ENCODE results near the gene GDAP1L1. TPM values are rescaled to one million over a fixed set of nuclear protein-coding genes. Genes with fewer than 3 reads are reported as not detected.
"Not testable (repeated sequence)": the region's sequence is repeated elsewhere in the genome, so short reads cannot be mapped to it uniquely, and the experiment has no call there.

GDAP1L1 gene
- total and polyA plus RNA-seq, 2 donors (not counting 1 experiment from before 2014, with no cell fraction given), result not detected

DNA sequence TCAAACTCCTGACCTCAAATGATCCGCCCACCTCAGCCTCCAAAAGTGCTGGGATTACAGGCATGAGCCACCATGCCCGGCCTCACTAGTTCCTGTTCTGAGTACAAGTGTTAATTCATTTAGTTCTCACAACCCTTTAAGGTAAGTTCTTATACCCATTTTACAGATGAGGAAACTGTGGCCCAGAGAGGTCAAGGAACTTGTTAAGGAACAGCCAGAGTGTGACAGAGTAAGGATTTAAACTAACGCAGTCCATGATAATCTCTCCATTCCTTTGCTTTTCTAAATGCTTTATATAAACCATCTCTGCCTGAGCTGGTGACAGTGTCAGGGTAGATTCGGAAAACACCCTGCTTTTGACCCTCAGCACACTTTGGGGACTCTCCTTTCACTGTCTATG lies 50.6 kb downstream of the GDAP1L1 start:
- Histone ChIP-seq H3K79me2 (ENCODE audit: control insufficient read depth, insufficient read depth, low read length) (no peaks in the 10 kb centered on the region), H3K27me3 (ENCODE audit: control insufficient read depth, insufficient read depth, low read length) (no peaks in the 10 kb centered on the region), H4K20me1 (ENCODE audit: control insufficient read depth, extremely low read depth, insufficient read depth, low read length) (no peaks in the 10 kb centered on the region), H3K4me3 (replicated peaks in 1 of 4; ENCODE audit: control extremely low read depth in 1 of 4, insufficient read depth in 1 of 4, low read depth in 3 of 4, low read length in 4 of 4) (no peak overlapping the region), H3K4me1 (ENCODE audit: control insufficient read depth, extremely low read depth, insufficient read depth, low read length) (no peaks in the 10 kb centered on the region), H3K4me2 (ENCODE audit: extremely low read depth, insufficient read depth, low read length) (no peak overlapping the region), H3K9me3 (ENCODE audit: control insufficient read depth, insufficient read depth, low read depth, low read length) (no peaks in the 10 kb centered on the region), H3K9ac (ENCODE audit: insufficient read depth, low read length) (no peak overlapping the region), H3K36me3 (ENCODE audit: control insufficient read depth, insufficient read depth, low read length) (no peaks in the 10 kb centered on the region), H2AFZ (ENCODE audit: low read length) (no peak overlapping the region), H3K27ac (ENCODE audit: insufficient read depth, low read length) (no peak overlapping the region)
- TF ChIP-seq EZH2 (IDR thresholded peaks at IDR 0.05; ENCODE audit: low read length, missing control alignments), result no peak
- TF ChIP-seq, protein P1, sequence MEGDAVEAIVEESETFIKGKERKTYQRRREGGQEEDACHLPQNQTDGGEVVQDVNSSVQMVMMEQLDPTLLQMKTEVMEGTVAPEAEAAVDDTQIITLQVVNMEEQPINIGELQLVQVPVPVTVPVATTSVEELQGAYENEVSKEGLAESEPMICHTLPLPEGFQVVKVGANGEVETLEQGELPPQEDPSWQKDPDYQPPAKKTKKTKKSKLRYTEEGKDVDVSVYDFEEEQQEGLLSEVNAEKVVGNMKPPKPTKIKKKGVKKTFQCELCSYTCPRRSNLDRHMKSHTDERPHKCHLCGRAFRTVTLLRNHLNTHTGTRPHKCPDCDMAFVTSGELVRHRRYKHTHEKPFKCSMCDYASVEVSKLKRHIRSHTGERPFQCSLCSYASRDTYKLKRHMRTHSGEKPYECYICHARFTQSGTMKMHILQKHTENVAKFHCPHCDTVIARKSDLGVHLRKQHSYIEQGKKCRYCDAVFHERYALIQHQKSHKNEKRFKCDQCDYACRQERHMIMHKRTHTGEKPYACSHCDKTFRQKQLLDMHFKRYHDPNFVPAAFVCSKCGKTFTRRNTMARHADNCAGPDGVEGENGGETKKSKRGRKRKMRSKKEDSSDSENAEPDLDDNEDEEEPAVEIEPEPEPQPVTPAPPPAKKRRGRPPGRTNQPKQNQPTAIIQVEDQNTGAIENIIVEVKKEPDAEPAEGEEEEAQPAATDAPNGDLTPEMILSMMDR (conservative IDR thresholded peaks at IDR 0.05 in 1 of 2, IDR thresholded peaks at IDR 0.05 in 1 of 2; ENCODE audit: low read depth in 1 of 2, low read length in 2 of 2), result no peak
- DNase-seq (ENCODE audit: low read depth in 2 of 2), result no peak

DNA sequence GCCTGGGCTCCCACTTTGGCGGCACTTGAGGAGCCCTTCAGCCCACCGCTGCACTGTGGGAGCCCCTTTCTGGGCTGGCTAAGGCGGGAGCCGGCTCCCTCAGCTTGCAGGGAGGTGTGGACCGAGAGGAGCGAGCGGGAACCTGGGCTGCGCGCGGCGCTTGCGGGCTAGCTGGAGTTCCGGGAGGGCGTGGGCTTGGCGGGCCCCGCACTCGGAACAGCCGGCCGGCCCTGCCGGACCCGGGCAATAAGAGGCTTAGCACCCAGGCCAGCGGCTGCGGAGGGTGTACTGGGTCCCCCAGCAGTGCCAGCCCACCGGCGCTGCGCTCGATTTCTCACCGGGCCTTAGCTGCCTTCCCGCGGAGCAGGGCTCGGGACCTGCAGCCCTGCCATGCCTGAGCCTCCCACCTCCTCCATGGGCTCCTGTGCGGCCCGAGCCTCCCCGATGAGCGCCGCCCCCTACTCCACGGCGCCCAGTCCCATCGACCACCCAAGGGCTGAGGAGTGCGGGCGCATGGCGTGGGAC lies 52.0 kb downstream of the GDAP1L1 start:
- H4K20me1 ChIP-seq (ENCODE audit: control insufficient read depth, extremely low read depth, insufficient read depth, low read length); H3K9me3 ChIP-seq (ENCODE audit: control insufficient read depth, insufficient read depth, low read depth, low read length); H3K27me3 ChIP-seq (ENCODE audit: control insufficient read depth, insufficient read depth, low read length); H3K79me2 ChIP-seq (ENCODE audit: control insufficient read depth, insufficient read depth, low read length); H3K9ac ChIP-seq (ENCODE audit: insufficient read depth, low read length); H3K4me2 ChIP-seq (ENCODE audit: extremely low read depth, insufficient read depth, low read length); H3K4me3 ChIP-seq (replicated peaks in 1 of 4; ENCODE audit: control extremely low read depth in 1 of 4, insufficient read depth in 1 of 4, low read depth in 3 of 4, low read length in 4 of 4); H3K36me3 ChIP-seq (ENCODE audit: control insufficient read depth, insufficient read depth, low read length); H3K4me1 ChIP-seq (ENCODE audit: control insufficient read depth, extremely low read depth, insufficient read depth, low read length); DNase-seq (ENCODE audit: low read depth in 2 of 2); H3K27ac ChIP-seq (ENCODE audit: insufficient read depth, low read length); H2AFZ ChIP-seq (ENCODE audit: low read length): not testable (repeated sequence)

DNA sequence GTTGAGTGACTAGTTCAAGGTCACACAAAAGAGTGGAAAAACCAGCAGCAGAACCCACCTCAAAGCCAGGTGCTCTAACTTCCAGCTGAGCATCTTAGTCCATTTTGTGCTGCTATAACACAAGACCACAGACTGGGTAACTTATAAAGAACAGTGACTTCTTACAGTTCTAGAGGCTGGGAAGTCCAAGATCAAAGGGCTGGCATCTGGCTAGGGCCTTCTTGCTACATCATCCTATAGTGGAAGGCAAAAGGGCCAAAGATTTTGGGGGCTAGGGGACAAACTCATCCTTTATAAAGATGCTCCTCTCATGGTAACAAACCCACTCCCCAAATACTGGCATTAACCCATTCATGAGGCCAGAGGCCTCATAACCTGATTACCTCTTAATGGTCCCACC lies 54.2 kb downstream of the GDAP1L1 start:
- no peak for TF ChIP-seq EZH2 (IDR thresholded peaks at IDR 0.05; ENCODE audit: low read length, missing control alignments)
- TF ChIP-seq, protein P1 (conservative IDR thresholded peaks at IDR 0.05 in 1 of 2, IDR thresholded peaks at IDR 0.05 in 1 of 2; ENCODE audit: low read depth in 1 of 2, low read length in 2 of 2), result no peak
- Histone ChIP-seq H3K27me3 (ENCODE audit: control insufficient read depth, insufficient read depth, low read length) (no peaks in the 10 kb centered on the region), H4K20me1 (ENCODE audit: control insufficient read depth, extremely low read depth, insufficient read depth, low read length) (no peaks in the 10 kb centered on the region), H3K9ac (ENCODE audit: insufficient read depth, low read length) (no peak overlapping the region), H3K9me3 (ENCODE audit: control insufficient read depth, insufficient read depth, low read depth, low read length) (no peaks in the 10 kb centered on the region), H3K4me2 (ENCODE audit: extremely low read depth, insufficient read depth, low read length) (no peak overlapping the region), H3K36me3 (ENCODE audit: control insufficient read depth, insufficient read depth, low read length) (no peaks in the 10 kb centered on the region), H3K4me1 (ENCODE audit: control insufficient read depth, extremely low read depth, insufficient read depth, low read length) (no peaks in the 10 kb centered on the region), H3K79me2 (ENCODE audit: control insufficient read depth, insufficient read depth, low read length) (no peaks in the 10 kb centered on the region), H3K27ac (ENCODE audit: insufficient read depth, low read length) (no peak overlapping the region), H2AFZ (ENCODE audit: low read length) (no peak overlapping the region), H3K4me3 (replicated peaks in 1 of 4; ENCODE audit: control extremely low read depth in 1 of 4, insufficient read depth in 1 of 4, low read depth in 3 of 4, low read length in 4 of 4) (no peak overlapping the region)
- DNase-seq (ENCODE audit: low read depth in 2 of 2), result no peak
